SU-DHL-6 (cell line): ENCODE data around the gene FETUB.

Experiments
- H2AFZ ChIP-seq: fragments of 200-600 bp; sonication (generic); 2 replicates; pipeline ENCODE4 v1.6.1; 2014; ENCODE audit warnings: low read depth, mild to moderate bottlenecking, moderate library complexity, mixed read lengths, antibody characterized with exemption, low read length; ENCODE audit not compliant: severe bottlenecking
- H3F3A ChIP-seq: fragments of 200-600 bp; shearing (Covaris generic); 2 replicates; pipeline ENCODE4 v1.6.0; 2016; ENCODE audit warnings: antibody characterized with exemption, mild to moderate bottlenecking; ENCODE audit not compliant: insufficient read depth
- H3K27ac ChIP-seq: fragments of 200-600 bp; sonication (generic); 2 replicates; pipeline ENCODE4 v1.5.1; 2016; ENCODE audit warnings: low read depth, mild to moderate bottlenecking, low read length, moderate library complexity, mixed read lengths
- H3K27me3 ChIP-seq: fragments of 200-600 bp; sonication (generic), shearing (Covaris generic); 2 replicates; pipeline ENCODE4 v1.6.0; 2014; ENCODE audit warnings: mild to moderate bottlenecking, low read length
- H3K36me3 ChIP-seq: fragments of 200-600 bp; sonication (generic); 2 replicates; pipeline ENCODE4 v1.6.1; 2014; ENCODE audit warnings: mild to moderate bottlenecking, low read length, mixed read lengths
- H3K4me2 ChIP-seq: fragments of 300-600, 200-600 bp; shearing (Covaris generic), sonication (generic); 2 replicates; pipeline ENCODE4 v1.6.0; 2014; ENCODE audit warnings: low read length, low read depth, mild to moderate bottlenecking; ENCODE audit not compliant: poor library complexity, severe bottlenecking
- H3K4me3 ChIP-seq: fragments of 200-600 bp; sonication (generic); 2 replicates; pipeline ENCODE4 v1.5.1; 2014; ENCODE audit warnings: antibody characterized with exemption, low read length, mild to moderate bottlenecking, mixed read lengths; ENCODE audit not compliant: insufficient read depth, poor library complexity, severe bottlenecking
- H3K79me2 ChIP-seq: fragments of 200-600 bp; sonication (generic); 2 replicates; pipeline ENCODE4 v1.6.1; 2014; ENCODE audit warnings: mild to moderate bottlenecking, low read length, moderate library complexity; ENCODE audit not compliant: insufficient read depth
- H3K9ac ChIP-seq: fragments of 200-600 bp; sonication (generic); 2 replicates; pipeline ENCODE4 v1.7.0; 2014; ENCODE audit warnings: mild to moderate bottlenecking, low read length
- H3K9me2 ChIP-seq: fragments of 200-600 bp; sonication (generic); replicated peaks from 2 replicates; pipeline ENCODE4 v1.6.1; 2014; ENCODE audit warnings: low read length; ENCODE audit not compliant: insufficient read depth
- H3K9me3 ChIP-seq: fragments of 200-600 bp; sonication (generic); 2 replicates; pipeline ENCODE4 v1.6.1; 2014; ENCODE audit warnings: low read length, mixed read lengths; ENCODE audit not compliant: insufficient read depth
- H4K20me1 ChIP-seq: fragments of 200-600 bp; sonication (generic); 2 replicates; pipeline ENCODE4 v1.6.1; 2014; ENCODE audit warnings: low read depth, mild to moderate bottlenecking, antibody characterized with exemption, low read length, moderate library complexity, mixed read lengths
- EZH2phosphoT487 ChIP-seq: fragments of 200-600 bp; sonication (generic), shearing (Covaris generic); conservative IDR thresholded peaks from 2 replicates; pipeline ENCODE4 v1.6.1; 2018; ENCODE audit warnings: mild to moderate bottlenecking, antibody characterized with exemption, low read length, moderate library complexity, mixed read lengths
- TF ChIP-seq, protein P1 (sequence below): fragments of 200-600 bp; sonication (generic); IDR thresholded peaks from one replicate; pipeline ENCODE4 v1.5.1; 2017; ENCODE audit warnings: antibody characterized with exemption, mild to moderate bottlenecking, low read length, moderate library complexity; ENCODE audit not compliant: insufficient read depth, poor library complexity, severe bottlenecking

The FETUB gene

DNA sequence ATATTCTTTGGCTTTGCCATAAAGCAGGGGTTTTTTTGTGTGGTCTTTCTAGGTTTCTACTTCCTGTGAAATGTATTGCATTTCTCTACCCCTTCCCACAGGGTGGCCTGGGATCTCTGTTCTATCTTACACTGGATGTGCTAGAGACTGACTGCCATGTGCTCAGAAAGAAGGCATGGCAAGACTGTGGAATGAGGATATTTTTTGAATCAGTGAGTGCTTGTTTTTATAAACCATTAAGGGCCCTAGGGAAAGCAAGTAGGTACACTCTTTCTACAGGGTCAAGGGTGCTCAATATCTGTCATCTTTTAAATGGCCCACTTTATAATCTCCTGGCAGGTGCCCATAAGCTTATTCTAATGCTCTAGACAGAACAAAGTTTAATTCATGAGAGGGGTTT lies 730 bp downstream of the FETUB start:
- Histone ChIP-seq H3K9me3 (no peaks in the 10 kb centered on the region), H3K9me2 (no peaks in the 10 kb centered on the region), H3K27ac (no peak overlapping the region), H3F3A (no peaks in the 10 kb centered on the region), H3K36me3 (no peaks in the 10 kb centered on the region), H3K4me3 (no peak overlapping the region), H2AFZ (no peak overlapping the region), H3K9ac (no peak overlapping the region), H3K4me2 (no peak overlapping the region), H4K20me1 (no peaks in the 10 kb centered on the region), H3K27me3 (no peaks in the 10 kb centered on the region), H3K79me2 (no peaks in the 10 kb centered on the region)
- TF ChIP-seq, protein P1, sequence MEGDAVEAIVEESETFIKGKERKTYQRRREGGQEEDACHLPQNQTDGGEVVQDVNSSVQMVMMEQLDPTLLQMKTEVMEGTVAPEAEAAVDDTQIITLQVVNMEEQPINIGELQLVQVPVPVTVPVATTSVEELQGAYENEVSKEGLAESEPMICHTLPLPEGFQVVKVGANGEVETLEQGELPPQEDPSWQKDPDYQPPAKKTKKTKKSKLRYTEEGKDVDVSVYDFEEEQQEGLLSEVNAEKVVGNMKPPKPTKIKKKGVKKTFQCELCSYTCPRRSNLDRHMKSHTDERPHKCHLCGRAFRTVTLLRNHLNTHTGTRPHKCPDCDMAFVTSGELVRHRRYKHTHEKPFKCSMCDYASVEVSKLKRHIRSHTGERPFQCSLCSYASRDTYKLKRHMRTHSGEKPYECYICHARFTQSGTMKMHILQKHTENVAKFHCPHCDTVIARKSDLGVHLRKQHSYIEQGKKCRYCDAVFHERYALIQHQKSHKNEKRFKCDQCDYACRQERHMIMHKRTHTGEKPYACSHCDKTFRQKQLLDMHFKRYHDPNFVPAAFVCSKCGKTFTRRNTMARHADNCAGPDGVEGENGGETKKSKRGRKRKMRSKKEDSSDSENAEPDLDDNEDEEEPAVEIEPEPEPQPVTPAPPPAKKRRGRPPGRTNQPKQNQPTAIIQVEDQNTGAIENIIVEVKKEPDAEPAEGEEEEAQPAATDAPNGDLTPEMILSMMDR, result no peak
- TF ChIP-seq EZH2phosphoT487, result no peak

DNA sequence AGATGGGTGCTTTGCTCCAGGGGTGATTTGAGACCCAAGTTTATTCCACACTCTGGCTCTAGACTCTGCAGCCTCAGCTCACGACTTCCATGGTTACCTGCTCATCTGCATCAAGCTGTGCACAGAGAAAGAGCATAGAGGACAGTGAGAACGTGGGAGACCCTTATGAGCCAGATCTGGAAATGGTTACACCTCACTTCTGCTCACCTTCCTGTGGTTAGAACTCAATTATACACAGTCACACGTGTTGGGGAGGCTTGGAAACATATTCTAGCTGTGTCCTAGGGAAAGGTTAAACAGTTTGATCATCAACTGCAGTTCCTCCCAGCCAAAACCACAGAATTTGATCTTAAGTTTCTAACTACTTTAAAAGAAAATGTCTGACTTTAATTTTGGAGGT lies 1.8 kb downstream of the FETUB start:
- Histone ChIP-seq H3K4me3 (no peak overlapping the region), H3K27me3 (no peaks in the 10 kb centered on the region), H4K20me1 (no peaks in the 10 kb centered on the region), H3K9me2 (no peaks in the 10 kb centered on the region), H3K79me2 (no peaks in the 10 kb centered on the region), H3F3A (no peaks in the 10 kb centered on the region), H3K4me2 (no peak overlapping the region), H3K9me3 (no peaks in the 10 kb centered on the region), H3K27ac (no peak overlapping the region), H3K9ac (no peak overlapping the region), H3K36me3 (no peaks in the 10 kb centered on the region), H2AFZ (no peak overlapping the region)
- TF ChIP-seq EZH2phosphoT487, result no peak
- TF ChIP-seq, protein P1, result no peak

DNA sequence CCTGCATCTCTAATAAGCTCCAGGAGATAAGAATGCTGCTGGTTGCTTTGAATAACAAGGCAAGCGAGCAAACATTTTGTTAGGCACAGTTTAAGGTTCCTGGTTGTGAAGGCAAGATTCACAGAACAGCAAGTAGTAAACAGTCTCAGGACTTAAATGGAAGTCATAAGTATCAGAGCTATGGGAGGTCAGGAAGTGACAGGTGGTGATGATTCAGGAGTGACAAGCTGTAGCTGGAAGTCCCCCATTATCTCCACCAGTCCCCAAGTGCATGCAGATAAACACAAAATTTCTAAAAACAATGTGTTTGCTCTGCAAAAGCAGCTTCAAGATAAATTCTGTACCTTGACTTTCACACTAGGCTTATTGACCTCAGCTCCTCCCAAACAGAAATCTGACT lies 3.3 kb downstream of the FETUB start:
- H3K9ac ChIP-seq, result no peak overlapping the region
- no peak overlapping the region for H2AFZ ChIP-seq
- no peaks in the 10 kb centered on the region for H4K20me1 ChIP-seq
- no peak overlapping the region for H3K4me2 ChIP-seq
- H3K79me2 ChIP-seq, result no peaks in the 10 kb centered on the region
- no peak overlapping the region for H3K27ac ChIP-seq
- H3K9me2 ChIP-seq, result no peaks in the 10 kb centered on the region
- TF ChIP-seq, protein P1, result no peak
- no peak for TF ChIP-seq EZH2phosphoT487
- H3K27me3 ChIP-seq, result no peaks in the 10 kb centered on the region
- H3F3A ChIP-seq, result no peaks in the 10 kb centered on the region
- H3K36me3 ChIP-seq, result no peaks in the 10 kb centered on the region
- no peak overlapping the region for H3K4me3 ChIP-seq
- H3K9me3 ChIP-seq, result no peaks in the 10 kb centered on the region
